CD8-positive, alpha-beta memory T cell (primary cell): ENCODE results near the gene TMPRSS2. TPM values are rescaled to one million over a fixed set of nuclear protein-coding genes. Genes with fewer than 3 reads are reported as not detected.

Experiments used
- CTCF ChIA-PET: fragments of 350-600 bp; sonication (Branson Sonifier 250); formaldehyde crosslinking; loops from one replicate; lab custom pipeline; 2021; ENCODE audit warnings: antibody characterized with exemption; lab: Charles Lee
- POLR2A ChIA-PET: fragments of 350-600 bp; sonication (Branson Sonifier 250); formaldehyde crosslinking; loops from one replicate; lab custom pipeline; 2021; ENCODE audit warnings: antibody characterized with exemption; lab: Charles Lee
- DNase-seq, 5 donors: peaks; one replicate each; pipeline versions ENCODE4 v3.0.0 to v3.0.0-alpha.2; 2020 to 2022; ENCODE audit warnings: mixed read lengths in 1 of 5
- H3K27ac ChIP-seq: one replicate; pipeline ENCODE4 v1.7.0; 2013; ENCODE audit warnings: low read depth, mild to moderate bottlenecking, low read length, moderate library complexity
- H3K27me3 ChIP-seq: 2 replicates; pipeline ENCODE4 v1.7.0; 2013; ENCODE audit warnings: low read length, mild to moderate bottlenecking; ENCODE audit not compliant: insufficient read depth, poor library complexity, severe bottlenecking
- H3K36me3 ChIP-seq: 2 replicates; pipeline ENCODE4 v1.7.0; 2013; ENCODE audit warnings: mild to moderate bottlenecking, low read length, moderate library complexity; ENCODE audit not compliant: insufficient read depth
- H3K4me1 ChIP-seq: 2 replicates; pipeline ENCODE4 v1.7.0; 2013; ENCODE audit warnings: mild to moderate bottlenecking, low read length, moderate library complexity; ENCODE audit not compliant: insufficient read depth
- H3K4me3 ChIP-seq: 2 replicates; pipeline ENCODE4 v1.7.0; 2013; ENCODE audit warnings: mild to moderate bottlenecking, low read length
- H3K9me3 ChIP-seq: 2 replicates; pipeline ENCODE4 v1.7.0; 2013; ENCODE audit warnings: mild to moderate bottlenecking, low read length
- H3K27ac Mint-ChIP-seq, 8 donors: one replicate each; pipeline ENCODE4 v1.8.0; 2020 to 2021; ENCODE audit warnings: mixed read lengths in 8 of 8, mild to moderate bottlenecking in 6 of 8, inconsistent platforms in 3 of 8, moderate library complexity in 3 of 8
- H3K27me3 Mint-ChIP-seq, 2 donors: one replicate each; pipeline ENCODE4 v1.8.0; 2020 to 2021; ENCODE audit warnings: mixed read lengths in 2 of 2, mild to moderate bottlenecking in 1 of 2, moderate library complexity in 1 of 2
- H3K36me3 Mint-ChIP-seq, 3 donors: one replicate each; pipeline ENCODE4 v1.8.0; 2020 to 2021; ENCODE audit warnings: mixed read lengths in 3 of 3, inconsistent platforms in 1 of 3, mild to moderate bottlenecking in 1 of 3
- H3K4me1 Mint-ChIP-seq, 3 donors: one replicate each; pipeline ENCODE4 v1.8.0; 2020 to 2021; ENCODE audit warnings: mixed read lengths in 3 of 3, inconsistent platforms in 1 of 3, mild to moderate bottlenecking in 1 of 3
- H3K4me3 Mint-ChIP-seq, 7 donors: one replicate each; pipeline ENCODE4 v1.8.0; 2020 to 2021; ENCODE audit warnings: mixed read lengths in 7 of 7, mild to moderate bottlenecking in 6 of 7, moderate library complexity in 4 of 7, inconsistent platforms in 2 of 7
- H3K9me3 Mint-ChIP-seq, 5 donors: one replicate each; pipeline ENCODE4 v1.8.0; 2020 to 2022; ENCODE audit warnings: mixed read lengths in 5 of 5, mild to moderate bottlenecking in 3 of 5, moderate library complexity in 2 of 5, inconsistent platforms in 1 of 5
- polyA plus RNA-seq: library from polyadenylated mRNA; unstranded; fragments of 300-500 nt; fragmentation: Illumina TruSeq; gene quantifications from one replicate; pipeline ENCODE4 v1.2.3, GENCODE V29; 2021
- total RNA-seq, 2 experiments: library from RNA; stranded (reverse); gene quantifications; one replicate each; pipeline ENCODE4 v1.2.3, GENCODE V29; 2021

The TMPRSS2 gene
- total and polyA plus RNA-seq, 3 experiments from 2014 or later = not detected

GRCh38 chr21:41536827-41537103 lies 28.8 kb upstream of the TMPRSS2 start:
- no peak overlapping the region for H3K4me3 Mint-ChIP-seq
- Histone ChIP-seq H3K27me3 (peaks cover 7% of the 10 kb centered on the region), H3K9me3 (no peaks in the 10 kb centered on the region), H3K4me1 (no peaks in the 10 kb centered on the region), H3K27ac (no peak overlapping the region), H3K4me3 (no peak overlapping the region), H3K36me3 (no peaks in the 10 kb centered on the region)
- no peaks in the 10 kb centered on the region for H3K36me3 Mint-ChIP-seq
- no peaks in the 10 kb centered on the region for H3K4me1 Mint-ChIP-seq
- no peaks in the 10 kb centered on the region for H3K9me3 Mint-ChIP-seq
- CTCF ChIA-PET = no interaction called here
- no peak overlapping the region for H3K27ac Mint-ChIP-seq
- H3K27me3 Mint-ChIP-seq = peaks cover 10 to 38% of the 10 kb centered on the region in 2 donors
- POLR2A ChIA-PET = no interaction called here
- no peak for DNase-seq

- Histone ChIP-seq H3K36me3 (no peaks in the 10 kb centered on the region), H3K27me3 (peaks cover 4% of the 10 kb centered on the region), H3K9me3 (no peaks in the 10 kb centered on the region), H3K4me3 (no peak overlapping the region), H3K4me1 (no peaks in the 10 kb centered on the region), H3K27ac (no peak overlapping the region)
- DNase-seq = no peak
- no peak overlapping the region for H3K4me3 Mint-ChIP-seq
- H3K27ac Mint-ChIP-seq = no peak overlapping the region
- H3K9me3 Mint-ChIP-seq = no peaks in the 10 kb centered on the region
- no peaks in the 10 kb centered on the region for H3K36me3 Mint-ChIP-seq
- peaks cover 8 to 36% of the 10 kb centered on the region in 2 donors for H3K27me3 Mint-ChIP-seq
- H3K4me1 Mint-ChIP-seq = no peaks in the 10 kb centered on the region
- POLR2A ChIA-PET = no interaction called here
- CTCF ChIA-PET = no interaction called here
These were observed 28.3 kb upstream of the TMPRSS2 start for GRCh38 chr21:41536076-41536826.

GRCh38 chr21:41530366-41530765 lies 22.4 kb upstream of the TMPRSS2 start:
- no peak overlapping the region for H3K27ac ChIP-seq
- H3K27ac Mint-ChIP-seq = no peak overlapping the region
- H3K9me3 Mint-ChIP-seq = no peaks in the 10 kb centered on the region
- no peak overlapping the region for H3K4me3 Mint-ChIP-seq
- H3K9me3 ChIP-seq = no peaks in the 10 kb centered on the region
- no peaks in the 10 kb centered on the region for H3K27me3 ChIP-seq
- POLR2A ChIA-PET = no interaction called here
- CTCF ChIA-PET = no interaction called here
- H3K4me3 ChIP-seq = no peak overlapping the region
- peaks cover 0 to 2% (median 0%) of the 10 kb centered on the region in 3 donors for H3K4me1 Mint-ChIP-seq
- H3K4me1 ChIP-seq = no peaks in the 10 kb centered on the region
- peaks cover 6 to 31% of the 10 kb centered on the region in 2 donors for H3K27me3 Mint-ChIP-seq
- H3K36me3 ChIP-seq = no peaks in the 10 kb centered on the region
- no peak for DNase-seq
- no peaks in the 10 kb centered on the region for H3K36me3 Mint-ChIP-seq

- DNase-seq = no peak
- ChIA-PET POLR2A (no interaction called here), CTCF (no interaction called here)
- Mint-ChIP-seq H3K36me3 (no peaks in the 10 kb centered on the region), H3K9me3 (no peaks in the 10 kb centered on the region), H3K27ac (no peak overlapping the region), H3K4me3 (no peak overlapping the region), H3K4me1 (peaks cover 0 to 2% (median 0%) of the 10 kb centered on the region in 3 donors), H3K27me3 (peaks cover 9 to 35% of the 10 kb centered on the region in 2 donors)
- Histone ChIP-seq H3K4me3 (no peak overlapping the region), H3K27ac (no peak overlapping the region), H3K36me3 (no peaks in the 10 kb centered on the region), H3K9me3 (no peaks in the 10 kb centered on the region), H3K4me1 (no peaks in the 10 kb centered on the region), H3K27me3 (no peaks in the 10 kb centered on the region)
These were observed 21.8 kb upstream of the TMPRSS2 start for GRCh38 chr21:41529769-41530168.

- Histone ChIP-seq H3K27ac (no peak overlapping the region), H3K9me3 (no peaks in the 10 kb centered on the region), H3K4me1 (no peaks in the 10 kb centered on the region), H3K36me3 (no peaks in the 10 kb centered on the region), H3K4me3 (no peak overlapping the region), H3K27me3 (no peaks in the 10 kb centered on the region)
- Mint-ChIP-seq H3K4me3 (no peak overlapping the region), H3K27ac (no peak overlapping the region), H3K36me3 (no peaks in the 10 kb centered on the region), H3K27me3 (peaks cover 7 to 29% of the 10 kb centered on the region in 2 donors), H3K4me1 (peaks cover 3 to 5% (median 4%) of the 10 kb centered on the region in 3 donors), H3K9me3 (no peaks in the 10 kb centered on the region)
- no peak for DNase-seq
- CTCF ChIA-PET = interaction anchor here (1.0 kb wide), 1 partner anchor 244 kb away, joined by 4 read pairs; no protein-coding TSS in a partner anchor
- POLR2A ChIA-PET = no interaction called here
These were observed 18.6 kb upstream of the TMPRSS2 start for GRCh38 chr21:41526478-41527087.

- no peak for DNase-seq
- Mint-ChIP-seq H3K27ac (no peak overlapping the region), H3K27me3 (peaks cover 5 to 18% of the 10 kb centered on the region in 2 donors), H3K4me3 (no peak overlapping the region), H3K9me3 (no peaks in the 10 kb centered on the region), H3K4me1 (peaks cover 11 to 15% (median 11%) of the 10 kb centered on the region in 3 donors), H3K36me3 (no peaks in the 10 kb centered on the region)
- Histone ChIP-seq H3K4me1 (no peaks in the 10 kb centered on the region), H3K27ac (no peak overlapping the region), H3K4me3 (no peak overlapping the region), H3K27me3 (no peaks in the 10 kb centered on the region), H3K9me3 (no peaks in the 10 kb centered on the region), H3K36me3 (no peaks in the 10 kb centered on the region)
- ChIA-PET POLR2A (no interaction called here), CTCF (interaction anchor here (0.8 kb wide), 1 partner anchor 30 kb away, joined by 4 read pairs; no protein-coding TSS in a partner anchor)
These were observed 15.2 kb upstream of the TMPRSS2 start for GRCh38 chr21:41523175-41523574.

GRCh38 chr21:41521489-41522027 lies 13.6 kb upstream of the TMPRSS2 start:
- peak overlapping the region in 5 of 8 donors; percentile 44 to 82 (median 68) for H3K27ac Mint-ChIP-seq
- no peaks in the 10 kb centered on the region for H3K9me3 ChIP-seq
- H3K36me3 Mint-ChIP-seq = no peaks in the 10 kb centered on the region
- H3K27ac ChIP-seq = no peak overlapping the region
- peaks cover 9 to 14% of the 10 kb centered on the region in 2 donors for H3K27me3 Mint-ChIP-seq
- POLR2A ChIA-PET = no interaction called here
- peaks cover 11 to 15% (median 11%) of the 10 kb centered on the region in 3 donors for H3K4me1 Mint-ChIP-seq
- no peak for DNase-seq
- H3K4me3 ChIP-seq = no peak overlapping the region
- no peaks in the 10 kb centered on the region for H3K36me3 ChIP-seq
- H3K4me1 ChIP-seq = no peaks in the 10 kb centered on the region
- no peaks in the 10 kb centered on the region for H3K27me3 ChIP-seq
- no peaks in the 10 kb centered on the region for H3K9me3 Mint-ChIP-seq
- peak overlapping the region in 3 of 7 donors; percentile 29 to 67 (median 34) for H3K4me3 Mint-ChIP-seq
- CTCF ChIA-PET = no interaction called here
